ENCODE results near the gene MYMX.

The MYMX gene

DNA sequence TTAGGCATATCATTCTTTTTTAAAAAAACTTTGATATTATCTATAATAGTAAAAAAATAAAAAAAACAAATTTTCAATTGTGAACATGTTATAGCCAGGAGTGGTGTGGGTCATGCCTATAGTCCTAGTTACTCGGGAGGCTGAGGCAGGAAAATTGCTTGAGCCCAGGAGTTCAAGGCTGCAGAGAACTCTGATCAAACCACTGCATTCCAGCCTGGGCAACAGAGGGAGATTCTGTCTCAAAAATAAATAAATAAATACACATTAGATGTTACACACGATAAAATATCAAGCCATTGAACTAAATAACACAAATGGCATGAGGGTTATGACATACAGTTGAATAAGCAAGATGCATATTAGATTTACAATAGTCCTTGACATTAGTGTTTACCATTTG, 27.9 kb upstream of the MYMX start:
- Histone ChIP-seq H3K4me1 (ENCODE audit: insufficient read depth, low read length) (no peaks in the 10 kb centered on the region), H3K36me3 (ENCODE audit: insufficient read depth, low read length) (no peaks in the 10 kb centered on the region), H4K20me1 (ENCODE audit: insufficient read depth, low read length) (no peaks in the 10 kb centered on the region), H3K4me2 (ENCODE audit: insufficient read depth, low read length) (no peak overlapping the region), H2AFZ (ENCODE audit: low read depth, low read length) (no peak overlapping the region), H3K79me2 (ENCODE audit: insufficient read depth, low read length) (no peaks in the 10 kb centered on the region), H3K9me3 (ENCODE audit: insufficient read depth, low read length, severe bottlenecking) (no peaks in the 10 kb centered on the region), H3K27me3 (ENCODE audit: insufficient read depth, low read length, poor library complexity) (no peaks in the 10 kb centered on the region), H3K9ac (ENCODE audit: low read depth, low read length) (no peak overlapping the region), H3K27ac (ENCODE audit: low read length) (no peak overlapping the region), H3K4me3 (ENCODE audit: low read depth in 1 of 2, low read length in 2 of 2) (no peak overlapping the region)
- DNase-seq, result no peak
- no peak for ATAC-seq (ENCODE audit: insufficient read depth, low read depth)
- TF ChIP-seq, protein P1, sequence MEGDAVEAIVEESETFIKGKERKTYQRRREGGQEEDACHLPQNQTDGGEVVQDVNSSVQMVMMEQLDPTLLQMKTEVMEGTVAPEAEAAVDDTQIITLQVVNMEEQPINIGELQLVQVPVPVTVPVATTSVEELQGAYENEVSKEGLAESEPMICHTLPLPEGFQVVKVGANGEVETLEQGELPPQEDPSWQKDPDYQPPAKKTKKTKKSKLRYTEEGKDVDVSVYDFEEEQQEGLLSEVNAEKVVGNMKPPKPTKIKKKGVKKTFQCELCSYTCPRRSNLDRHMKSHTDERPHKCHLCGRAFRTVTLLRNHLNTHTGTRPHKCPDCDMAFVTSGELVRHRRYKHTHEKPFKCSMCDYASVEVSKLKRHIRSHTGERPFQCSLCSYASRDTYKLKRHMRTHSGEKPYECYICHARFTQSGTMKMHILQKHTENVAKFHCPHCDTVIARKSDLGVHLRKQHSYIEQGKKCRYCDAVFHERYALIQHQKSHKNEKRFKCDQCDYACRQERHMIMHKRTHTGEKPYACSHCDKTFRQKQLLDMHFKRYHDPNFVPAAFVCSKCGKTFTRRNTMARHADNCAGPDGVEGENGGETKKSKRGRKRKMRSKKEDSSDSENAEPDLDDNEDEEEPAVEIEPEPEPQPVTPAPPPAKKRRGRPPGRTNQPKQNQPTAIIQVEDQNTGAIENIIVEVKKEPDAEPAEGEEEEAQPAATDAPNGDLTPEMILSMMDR (IDR thresholded peaks at IDR 0.05; ENCODE audit: borderline replicate concordance, extremely low read depth, low read length, poor library complexity, severe bottlenecking), result no peak
- TF ChIP-seq EZH2 (IDR thresholded peaks at IDR 0.05; ENCODE audit: borderline replicate concordance, low read depth, low read length, severe bottlenecking), result no peak

DNA sequence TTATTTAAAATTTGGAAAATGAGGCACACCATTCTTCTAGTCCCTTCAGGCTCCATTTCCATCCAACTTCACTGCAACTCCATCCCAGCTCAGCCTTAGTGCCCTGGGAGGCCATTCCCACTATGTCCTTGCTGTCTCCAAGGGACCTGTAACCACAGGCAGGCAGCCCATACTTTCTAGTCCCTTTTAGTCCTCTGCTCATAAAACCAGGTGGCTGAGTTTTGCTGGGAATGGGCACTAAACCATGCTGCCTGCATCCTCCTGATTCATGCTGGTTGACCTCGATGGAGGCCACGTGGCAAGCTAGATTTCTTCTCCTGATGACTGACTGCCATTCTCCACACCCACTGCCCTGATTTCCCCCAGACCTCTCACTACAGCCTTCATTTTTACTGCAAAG, 27.5 kb upstream of the MYMX start:
- H3K9ac ChIP-seq (ENCODE audit: low read depth, low read length), result no peak overlapping the region
- H3K4me3 ChIP-seq (ENCODE audit: low read depth in 1 of 2, low read length in 2 of 2), result no peak overlapping the region
- H3K4me1 ChIP-seq (ENCODE audit: insufficient read depth, low read length), result no peaks in the 10 kb centered on the region
- H3K4me2 ChIP-seq (ENCODE audit: insufficient read depth, low read length), result no peak overlapping the region
- no peak overlapping the region for H2AFZ ChIP-seq (ENCODE audit: low read depth, low read length)
- H4K20me1 ChIP-seq (ENCODE audit: insufficient read depth, low read length), result no peaks in the 10 kb centered on the region
- no peak overlapping the region for H3K27ac ChIP-seq (ENCODE audit: low read length)
- TF ChIP-seq, protein P1 (IDR thresholded peaks at IDR 0.05; ENCODE audit: borderline replicate concordance, extremely low read depth, low read length, poor library complexity, severe bottlenecking), result no peak
- no peak for TF ChIP-seq EZH2 (IDR thresholded peaks at IDR 0.05; ENCODE audit: borderline replicate concordance, low read depth, low read length, severe bottlenecking)
- ATAC-seq (ENCODE audit: insufficient read depth, low read depth) (no peak), DNase-seq (no peak)
- peaks cover 2% of the 10 kb centered on the region for H3K27me3 ChIP-seq (ENCODE audit: insufficient read depth, low read length, poor library complexity)
- no peaks in the 10 kb centered on the region for H3K79me2 ChIP-seq (ENCODE audit: insufficient read depth, low read length)
- H3K36me3 ChIP-seq (ENCODE audit: insufficient read depth, low read length), result no peaks in the 10 kb centered on the region
- no peaks in the 10 kb centered on the region for H3K9me3 ChIP-seq (ENCODE audit: insufficient read depth, low read length, severe bottlenecking)

DNA sequence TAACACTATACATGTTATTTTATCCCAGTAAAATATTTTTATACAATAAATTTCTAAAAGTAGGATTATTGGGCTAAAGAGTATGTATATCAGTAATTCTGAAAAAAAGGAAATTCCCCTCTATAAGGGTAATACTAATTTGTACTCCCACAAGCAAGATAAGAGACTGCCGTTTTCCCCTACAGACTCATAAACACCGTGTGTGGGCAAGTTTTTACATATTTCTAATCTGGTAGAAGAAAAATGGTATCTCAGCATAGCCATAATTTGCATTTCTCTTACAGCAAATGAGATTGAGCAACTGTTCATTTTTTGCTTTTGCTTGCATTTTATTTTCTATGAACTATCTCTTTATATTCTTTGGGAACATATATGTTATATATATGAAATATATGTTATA, 26.0 kb upstream of the MYMX start:
- H3K4me1 ChIP-seq (ENCODE audit: insufficient read depth, low read length), result no peaks in the 10 kb centered on the region
- no peak overlapping the region for H3K4me2 ChIP-seq (ENCODE audit: insufficient read depth, low read length)
- TF ChIP-seq EZH2 (IDR thresholded peaks at IDR 0.05; ENCODE audit: borderline replicate concordance, low read depth, low read length, severe bottlenecking), result no peak
- TF ChIP-seq, protein P1 (IDR thresholded peaks at IDR 0.05; ENCODE audit: borderline replicate concordance, extremely low read depth, low read length, poor library complexity, severe bottlenecking), result no peak
- no peak overlapping the region for H3K4me3 ChIP-seq (ENCODE audit: low read depth in 1 of 2, low read length in 2 of 2)
- H3K36me3 ChIP-seq (ENCODE audit: insufficient read depth, low read length), result no peaks in the 10 kb centered on the region
- ATAC-seq (ENCODE audit: insufficient read depth, low read depth) (no peak), DNase-seq (no peak)
- no peak overlapping the region for H3K9ac ChIP-seq (ENCODE audit: low read depth, low read length)
- no peak overlapping the region for H2AFZ ChIP-seq (ENCODE audit: low read depth, low read length)
- H3K79me2 ChIP-seq (ENCODE audit: insufficient read depth, low read length), result no peaks in the 10 kb centered on the region
- peaks cover 12% of the 10 kb centered on the region for H3K27me3 ChIP-seq (ENCODE audit: insufficient read depth, low read length, poor library complexity)
- no peaks in the 10 kb centered on the region for H3K9me3 ChIP-seq (ENCODE audit: insufficient read depth, low read length, severe bottlenecking)
- H4K20me1 ChIP-seq (ENCODE audit: insufficient read depth, low read length), result no peaks in the 10 kb centered on the region
- H3K27ac ChIP-seq (ENCODE audit: low read length), result no peak overlapping the region

Data from DND-41 (cell line).